Choroid plexus epithelial cell (primary cell): Measurements from ENCODE around the gene ERGIC3.
"Not testable (repeated sequence)": the region's sequence is repeated elsewhere in the genome, so short reads cannot be mapped to it uniquely, and the experiment has no call there.

Experiments used
- DNase-seq: peaks from one replicate; pipeline ENCODE4 v3.0.0-alpha.2; 2010; ENCODE audit warnings: low read depth
- H3K4me3 ChIP-seq: 2 replicates; pipeline ENCODE4 v1.5.1; 2011; ENCODE audit warnings: low read depth, mild to moderate bottlenecking, control low read depth, low read length, moderate library complexity
- TF ChIP-seq, protein P1 (sequence below): conservative IDR thresholded peaks from 2 replicates; pipeline ENCODE4 v1.5.1; 2011; ENCODE audit warnings: low read depth, mild to moderate bottlenecking, control low read depth, inconsistent platforms, low read length, moderate library complexity

The ERGIC3 gene

DNA sequence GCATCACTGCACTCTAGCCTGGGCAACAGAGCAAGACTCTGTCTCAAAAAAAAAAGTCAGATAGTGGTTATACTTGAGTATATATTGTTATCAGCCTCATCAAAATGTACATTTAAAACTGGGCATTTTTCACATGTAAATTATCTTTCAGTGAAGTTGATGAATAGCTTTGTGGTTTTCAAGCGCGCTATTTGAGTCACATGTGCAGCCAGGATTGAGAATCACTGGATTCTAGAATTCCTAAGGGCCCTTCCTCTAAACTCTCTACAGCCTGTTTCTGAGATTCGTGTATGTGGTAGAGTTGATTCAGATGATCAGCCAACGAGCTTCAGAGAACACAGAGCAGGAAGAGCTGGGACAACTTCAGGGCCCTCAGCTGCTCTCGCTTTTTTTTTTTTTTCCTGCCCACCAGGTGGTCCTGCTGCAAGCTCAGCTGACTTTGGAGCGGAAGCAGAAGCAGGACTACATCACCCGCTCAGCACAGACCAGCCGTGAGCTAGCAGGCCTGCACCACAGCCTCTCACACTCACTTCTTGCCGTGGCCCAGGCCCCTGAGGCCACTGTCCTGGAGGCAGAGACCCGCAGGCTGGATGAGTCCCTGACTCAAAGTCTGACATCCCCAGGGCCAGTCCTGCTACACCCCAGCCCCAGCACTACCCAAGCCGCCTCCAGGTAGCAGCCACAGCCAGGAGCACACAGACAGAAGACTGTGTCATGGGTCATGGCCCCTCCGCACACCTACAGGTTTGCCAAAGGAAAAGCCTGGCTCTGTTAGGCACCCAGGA, 30.7 kb upstream of the ERGIC3 start:
- DNase-seq: peak; percentile 17

DNA sequence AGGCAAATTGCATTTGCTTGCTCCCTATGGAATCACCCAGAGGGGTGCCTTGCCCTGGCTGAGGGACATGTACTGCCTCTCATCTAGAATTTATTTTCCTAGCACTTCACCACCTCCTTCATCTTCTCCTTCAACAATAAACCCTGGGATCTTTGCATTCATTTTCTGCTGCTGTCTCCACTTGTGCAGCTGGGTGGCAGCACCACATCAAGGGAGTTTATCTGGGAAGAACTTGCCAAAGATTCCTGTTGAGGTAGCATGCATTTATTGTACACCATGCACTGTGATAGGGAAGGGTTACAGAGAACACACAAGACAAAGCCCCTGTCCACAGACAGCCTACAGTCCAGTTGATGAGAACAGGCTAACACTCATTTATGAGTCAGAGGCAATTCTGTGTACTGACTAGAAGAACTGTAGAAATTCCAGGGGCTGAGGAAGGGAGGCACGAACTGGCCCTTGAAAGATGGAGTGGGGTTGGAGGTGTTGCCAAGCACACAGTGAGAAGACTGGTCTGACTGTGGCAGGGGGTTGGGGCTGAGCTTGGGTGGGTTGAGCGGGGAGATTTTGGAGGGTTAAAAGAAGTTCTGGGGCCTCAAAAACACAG, 30.0 kb upstream of the ERGIC3 start:
- peak; percentile 80 for DNase-seq
- TF ChIP-seq, protein P1, sequence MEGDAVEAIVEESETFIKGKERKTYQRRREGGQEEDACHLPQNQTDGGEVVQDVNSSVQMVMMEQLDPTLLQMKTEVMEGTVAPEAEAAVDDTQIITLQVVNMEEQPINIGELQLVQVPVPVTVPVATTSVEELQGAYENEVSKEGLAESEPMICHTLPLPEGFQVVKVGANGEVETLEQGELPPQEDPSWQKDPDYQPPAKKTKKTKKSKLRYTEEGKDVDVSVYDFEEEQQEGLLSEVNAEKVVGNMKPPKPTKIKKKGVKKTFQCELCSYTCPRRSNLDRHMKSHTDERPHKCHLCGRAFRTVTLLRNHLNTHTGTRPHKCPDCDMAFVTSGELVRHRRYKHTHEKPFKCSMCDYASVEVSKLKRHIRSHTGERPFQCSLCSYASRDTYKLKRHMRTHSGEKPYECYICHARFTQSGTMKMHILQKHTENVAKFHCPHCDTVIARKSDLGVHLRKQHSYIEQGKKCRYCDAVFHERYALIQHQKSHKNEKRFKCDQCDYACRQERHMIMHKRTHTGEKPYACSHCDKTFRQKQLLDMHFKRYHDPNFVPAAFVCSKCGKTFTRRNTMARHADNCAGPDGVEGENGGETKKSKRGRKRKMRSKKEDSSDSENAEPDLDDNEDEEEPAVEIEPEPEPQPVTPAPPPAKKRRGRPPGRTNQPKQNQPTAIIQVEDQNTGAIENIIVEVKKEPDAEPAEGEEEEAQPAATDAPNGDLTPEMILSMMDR: peak; percentile 87

More for the DNA sequence above, 30.7 kb upstream of the ERGIC3 start:
- no peak overlapping the region for H3K4me3 ChIP-seq
- TF ChIP-seq, protein P1: no peak

DNA sequence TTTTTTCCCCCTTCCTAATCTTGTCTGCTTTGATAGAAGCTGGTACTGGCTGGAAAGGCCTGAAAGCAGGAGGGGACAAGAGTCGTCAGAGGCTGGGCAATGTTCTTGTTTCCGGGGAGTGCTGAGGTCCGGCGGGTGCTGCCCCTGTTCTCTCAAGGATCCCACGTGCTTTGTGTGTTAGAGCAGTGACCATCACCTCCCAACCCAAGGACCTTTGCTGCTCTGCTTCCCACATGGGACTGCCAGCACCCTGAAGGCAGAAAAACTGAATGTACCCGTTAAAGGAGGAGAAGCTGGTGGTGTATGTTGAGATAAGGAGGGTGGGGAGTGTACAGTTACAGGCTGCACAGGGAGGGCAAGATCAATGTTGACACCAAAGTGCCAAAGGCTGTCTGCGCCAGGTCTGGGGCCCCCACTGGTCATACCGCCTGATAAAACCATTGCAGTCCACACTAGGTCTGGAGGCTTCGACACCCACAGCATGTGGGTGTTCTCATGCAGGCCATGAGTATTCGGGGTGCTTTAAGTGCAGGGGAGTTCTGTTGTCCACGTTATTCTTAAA, 27.4 kb upstream of the ERGIC3 start:
- TF ChIP-seq, protein P1: no peak
- DNase-seq: no peak
- H3K4me3 ChIP-seq: no peak overlapping the region

More for the DNA sequence above, 30.0 kb upstream of the ERGIC3 start:
- no peak overlapping the region for H3K4me3 ChIP-seq

DNA sequence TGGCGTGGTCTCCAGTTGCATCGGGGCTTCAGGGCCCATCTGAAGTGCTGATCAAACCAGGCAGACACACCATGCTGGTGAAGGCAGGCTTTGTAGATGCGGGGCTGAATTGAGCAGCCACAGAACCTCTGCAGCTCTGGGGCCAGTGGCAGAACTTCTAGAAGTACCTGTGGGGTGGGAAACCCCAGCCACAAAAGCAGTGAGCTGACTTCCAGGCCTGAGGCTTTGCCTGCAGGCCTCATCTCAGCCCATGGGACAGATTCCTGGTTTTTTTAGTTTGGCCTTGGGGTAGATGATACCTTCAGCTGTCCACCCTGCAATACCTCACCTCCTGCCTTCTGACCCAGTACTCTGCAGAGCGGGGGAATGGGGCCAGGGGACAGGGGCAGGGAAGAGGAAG, 26.5 kb upstream of the ERGIC3 start:
- TF ChIP-seq, protein P1: no peak
- H3K4me3 ChIP-seq: no peak overlapping the region
- DNase-seq: no peak

DNA sequence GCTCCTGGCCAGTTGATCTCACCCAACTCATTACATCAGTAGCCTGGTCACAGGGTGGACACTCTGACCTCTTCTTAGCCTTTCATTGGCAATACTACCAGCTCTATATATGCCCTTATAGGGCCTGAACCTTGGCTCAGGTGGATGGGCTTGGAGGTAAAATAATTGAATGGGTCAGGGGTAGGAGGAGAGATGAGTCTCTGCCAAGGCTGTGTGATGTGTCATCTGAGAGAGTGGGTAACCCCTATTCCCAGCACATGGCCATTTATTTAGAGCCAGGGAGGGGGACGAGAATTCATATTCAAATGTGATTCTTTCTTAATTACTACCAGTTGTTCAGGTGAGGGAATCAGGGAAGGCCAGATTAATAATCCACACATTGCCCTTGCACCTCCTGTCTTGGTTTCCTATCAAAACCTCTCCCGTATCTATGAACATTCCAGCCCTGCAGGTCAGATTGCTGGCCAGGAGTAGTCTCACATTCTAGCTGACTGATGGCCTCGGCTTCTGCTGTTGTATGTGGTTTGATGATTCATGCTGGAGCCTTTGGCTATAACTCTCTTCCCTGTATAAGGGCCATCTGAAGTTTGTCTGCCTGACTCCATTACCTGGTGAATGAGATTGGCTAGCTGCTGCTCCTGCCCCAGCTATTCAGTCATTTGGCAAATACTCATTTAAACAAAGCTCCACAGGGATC, 25.8 kb upstream of the ERGIC3 start:
- DNase-seq: peak; percentile 85
- TF ChIP-seq, protein P1: no peak
- no peak overlapping the region for H3K4me3 ChIP-seq

DNA sequence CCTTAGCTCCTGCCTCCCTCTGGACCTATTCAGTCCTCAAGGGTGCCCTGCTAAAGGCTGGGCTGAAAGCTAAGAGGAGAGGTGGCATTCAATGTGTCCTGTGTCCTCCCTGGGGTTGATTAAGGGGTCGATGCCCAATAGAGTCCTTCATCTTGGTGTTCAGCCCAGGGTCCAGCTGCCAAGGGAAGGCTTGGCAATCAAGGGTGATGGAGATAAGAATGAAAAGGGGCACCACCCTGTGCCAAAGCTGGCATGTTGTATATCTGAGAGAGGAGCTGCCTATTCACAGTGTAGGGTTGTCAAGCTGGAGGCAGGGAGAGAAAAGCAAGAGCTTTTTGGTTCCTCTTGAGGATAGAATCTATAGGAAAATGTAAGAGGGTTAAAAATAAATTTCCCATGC, 24.8 kb upstream of the ERGIC3 start:
- H3K4me3 ChIP-seq: no peak overlapping the region
- TF ChIP-seq, protein P1: no peak
- DNase-seq: no peak

DNA sequence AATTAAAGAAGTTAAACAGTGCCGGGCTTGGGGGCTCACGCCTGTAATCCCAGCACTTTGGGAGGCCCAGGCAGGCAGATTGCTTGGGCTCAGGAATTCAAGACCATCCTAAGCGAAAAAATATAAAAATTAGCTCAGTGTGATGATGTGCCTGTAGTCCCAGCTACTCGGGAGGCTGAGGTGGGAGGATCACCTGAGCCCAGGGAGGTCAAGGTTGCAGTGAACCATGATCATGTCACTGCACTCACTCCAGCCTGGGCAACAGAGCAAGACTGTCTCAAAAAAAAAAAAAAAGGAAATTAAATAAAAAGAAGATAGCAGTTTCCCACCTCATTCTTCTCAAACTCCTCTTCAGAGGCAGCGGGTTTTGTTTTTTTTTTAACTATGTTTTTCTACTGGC, 24.1 kb upstream of the ERGIC3 start:
- not testable (repeated sequence) for DNase-seq, H3K4me3 ChIP-seq
